ENCODE results near the gene RNF8. TPM values are rescaled to one million over a fixed set of nuclear protein-coding genes. Genes with fewer than 3 reads are reported as not detected.

Gene RNF8
- 12.6 and 19.5 TPM in 2 replicates for total RNA-seq

GRCh38 chr6:37353761-37354525, at the start of gene RNF8:
Gene RNF8 (plus strand): TSS chr6:37353983. CDS start chr6:37354165, 182 bp downstream.

GRCh38 chr6:37432916-37433656, 79.3 kb downstream of the RNF8 start, which contains the start of gene CMTR1:
Gene CMTR1 (plus strand): TSS chr6:37433221. CDS start chr6:37435630, 2,409 bp downstream.

Other genes starting within 250 kb of the RNF8 start
- gene PIM1, start 183.8 kb upstream of the RNF8 start, total RNA-seq = 6.1 and 8.4 TPM in 2 replicates
- 15.4 and 15.9 TPM in 2 replicates for gene TBC1D22B, start 96.2 kb upstream of the RNF8 start, total RNA-seq
- 7.8 and 10.1 TPM in 2 replicates for gene TMEM217, start 95.8 kb upstream of the RNF8 start, total RNA-seq
- 25.7 and 25.8 TPM in 2 replicates for gene CMTR1, start 79.2 kb downstream of the RNF8 start, total RNA-seq
- 92.7 and 100 TPM in 2 replicates for gene CCDC167, start 145.9 kb downstream of the RNF8 start, total RNA-seq